Measurements from ENCODE around the gene PLA2G2F.

The PLA2G2F gene

DNA sequence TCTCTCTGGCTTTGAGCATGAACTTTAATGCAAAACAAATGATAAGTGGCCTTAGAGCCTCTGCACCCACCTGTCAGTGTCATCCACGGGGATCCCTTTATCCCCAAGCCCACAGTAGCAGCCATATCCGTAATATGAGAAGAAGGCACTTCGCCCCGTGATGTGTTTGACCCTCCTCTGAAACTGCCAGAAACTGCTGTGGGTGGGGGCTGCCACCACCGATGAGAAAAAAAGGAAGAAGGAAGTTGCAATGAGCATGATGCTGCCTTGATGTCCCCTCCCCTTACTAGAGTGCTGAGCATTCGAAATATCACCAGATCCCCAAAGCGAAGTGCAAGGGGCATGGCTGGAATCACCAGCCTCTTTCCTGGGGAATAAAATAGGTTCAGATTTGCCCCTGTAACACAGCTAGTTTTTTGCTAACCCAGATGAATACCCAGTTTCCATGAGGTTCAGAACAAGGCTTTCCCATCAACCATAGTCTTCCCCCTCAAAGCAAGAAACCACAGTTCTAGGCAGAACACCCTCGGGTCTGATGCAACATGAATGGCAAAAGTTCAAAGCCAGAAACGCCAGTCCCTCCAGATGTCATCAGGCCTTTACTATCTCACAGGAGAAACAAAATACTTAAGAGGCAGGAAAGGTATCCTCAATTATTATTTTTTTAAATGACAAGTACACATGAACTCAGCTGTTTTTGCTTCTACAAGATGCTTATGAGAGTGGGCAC, 36.0 kb downstream of the PLA2G2F start:
- no peak for DNase-seq

GRCh38 chr1:20178634-20179370, 39.7 kb downstream of the PLA2G2F start:
- no peak for DNase-seq

DNA sequence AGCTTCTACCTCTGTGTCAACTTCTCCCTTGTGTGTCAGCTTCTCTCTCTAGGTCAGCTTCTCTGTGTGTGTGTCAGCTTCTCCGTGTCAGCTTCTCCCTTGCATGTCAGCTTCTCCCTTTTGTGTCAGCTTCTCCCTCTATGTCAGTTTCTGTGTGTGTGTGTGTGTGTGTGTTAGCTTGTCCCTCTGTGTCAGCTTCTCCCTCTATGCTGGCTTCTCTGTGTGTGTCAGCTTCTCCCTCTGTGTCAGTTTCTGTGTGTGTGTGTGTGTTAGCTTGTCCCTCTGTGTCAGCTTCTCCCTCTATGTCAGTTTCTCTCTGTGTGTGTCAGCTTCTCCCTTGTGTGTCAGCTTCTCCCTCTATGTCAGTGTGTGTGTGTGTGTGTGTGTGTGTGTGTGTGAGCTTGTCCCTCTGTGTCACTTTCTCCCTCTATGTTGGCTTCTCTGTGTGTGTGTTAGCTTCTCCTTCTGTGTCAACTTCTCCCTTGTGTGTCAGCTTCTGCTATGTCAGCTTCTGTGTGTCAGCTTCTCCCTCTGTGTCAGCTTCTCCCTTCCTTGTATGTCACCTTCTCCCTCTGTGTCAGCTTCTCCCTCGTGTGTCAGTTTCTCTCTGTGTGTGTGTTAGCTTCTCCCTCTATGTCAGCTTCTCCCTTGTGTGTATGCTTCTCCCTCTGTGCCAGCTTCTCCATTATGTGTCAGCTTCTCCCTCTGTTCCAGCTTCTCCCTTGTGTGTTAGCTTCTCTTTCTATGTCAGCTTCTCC, 40.4 kb downstream of the PLA2G2F start:
- no peak for DNase-seq

GRCh38 chr1:20180129-20180843, 41.2 kb downstream of the PLA2G2F start:
- DNase-seq, result no peak

GRCh38 chr1:20180844-20181207, 41.7 kb downstream of the PLA2G2F start:
- no peak for DNase-seq

DNA sequence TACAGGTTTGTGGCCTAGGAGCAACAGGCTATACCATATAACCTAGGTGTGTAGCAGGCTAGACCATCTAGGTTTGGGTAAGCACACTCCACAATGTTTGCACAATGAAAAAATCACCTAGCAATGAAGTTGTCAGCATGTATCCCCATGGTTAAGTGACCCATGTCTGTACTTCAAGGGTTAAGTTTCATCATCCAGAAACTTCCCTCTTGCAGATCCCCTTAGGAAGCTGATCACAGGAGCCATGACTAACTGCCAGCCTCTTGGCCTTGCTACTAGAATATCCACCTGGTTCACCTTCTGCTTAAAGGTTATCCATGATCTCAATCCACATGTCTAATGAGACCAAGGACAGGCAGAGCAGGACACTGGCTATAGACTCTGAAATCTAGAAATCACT, 43.3 kb downstream of the PLA2G2F start:
- DNase-seq, result no peak

DNA sequence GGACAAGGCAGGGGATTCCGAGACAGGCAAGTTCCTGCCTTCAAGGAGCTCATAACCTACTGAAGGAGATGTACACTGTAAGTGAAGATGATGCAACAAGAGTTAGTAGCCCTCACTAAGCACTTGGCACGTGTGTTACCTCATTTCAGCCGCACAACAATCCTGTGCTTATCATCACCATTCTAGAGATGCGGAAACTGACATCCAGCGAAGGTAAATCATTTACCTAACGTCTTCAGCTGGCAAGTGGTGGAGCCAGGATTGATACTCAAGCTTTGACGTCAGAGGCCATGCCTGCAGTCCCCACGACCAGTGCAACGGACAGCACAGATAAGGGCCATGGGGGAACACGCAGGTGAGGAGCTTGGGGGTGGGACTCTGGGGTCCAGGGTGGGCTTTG, 43.9 kb downstream of the PLA2G2F start:
- no peak for DNase-seq

- DNase-seq, result no peak
Observed at GRCh38 chr1:20183616-20184271, 44.6 kb downstream of the PLA2G2F start.

- no peak for DNase-seq
Observed at GRCh38 chr1:20184481-20184900, 45.4 kb downstream of the PLA2G2F start.

DNA sequence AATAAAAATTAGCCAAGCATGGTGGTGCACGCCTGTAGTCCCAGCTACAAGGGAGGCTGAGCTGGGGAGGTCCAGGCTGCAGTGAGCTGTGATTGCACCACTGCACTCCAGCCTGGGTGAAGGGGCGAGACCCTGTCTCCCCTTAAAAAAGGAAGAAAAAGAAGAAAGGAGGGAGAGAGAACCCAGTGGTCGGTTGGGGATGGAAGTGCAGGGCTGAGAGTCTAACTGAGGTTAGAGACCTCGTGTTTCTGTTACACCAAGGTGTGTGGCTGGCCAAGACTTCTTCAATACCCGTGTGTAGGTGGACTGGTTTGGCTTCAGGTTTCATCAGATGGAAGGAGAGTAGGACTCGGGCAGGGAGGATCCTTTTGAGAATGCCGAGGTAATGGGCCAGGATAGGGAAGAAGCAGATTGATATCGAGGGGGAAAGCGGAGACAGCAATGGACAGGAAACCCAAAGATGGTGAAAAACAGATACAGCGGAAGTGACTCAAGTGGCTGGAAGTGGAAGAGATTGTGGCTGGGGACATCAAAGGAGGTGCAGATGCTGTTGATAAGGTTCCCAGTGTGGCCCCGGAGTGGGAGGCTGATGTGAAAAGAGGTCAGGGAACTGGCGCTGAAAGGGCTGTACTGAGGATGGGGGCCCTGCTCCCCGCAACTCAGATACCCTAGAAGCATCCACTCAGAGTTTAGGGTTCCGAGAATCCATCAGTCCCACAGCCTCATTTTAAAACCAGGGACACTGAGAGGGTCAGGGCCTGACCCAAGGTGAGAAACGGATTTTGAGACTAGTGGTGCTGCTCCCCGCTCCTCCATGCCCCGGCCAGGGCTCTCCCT, 46.1 kb downstream of the PLA2G2F start:
- no peak for DNase-seq

- DNase-seq, result peak; percentile 73
Observed at GRCh38 chr1:20185834-20186782, 47.0 kb downstream of the PLA2G2F start, which contains the start of the genes PLA2G2C and UBXN10. Gene PLA2G2C (minus strand): TSS chr1:20186518. CDS start chr1:20177363, 9,155 bp downstream. Gene UBXN10 (plus strand): TSS chr1:20186096. CDS start chr1:20190562, 4,466 bp downstream.

DNA sequence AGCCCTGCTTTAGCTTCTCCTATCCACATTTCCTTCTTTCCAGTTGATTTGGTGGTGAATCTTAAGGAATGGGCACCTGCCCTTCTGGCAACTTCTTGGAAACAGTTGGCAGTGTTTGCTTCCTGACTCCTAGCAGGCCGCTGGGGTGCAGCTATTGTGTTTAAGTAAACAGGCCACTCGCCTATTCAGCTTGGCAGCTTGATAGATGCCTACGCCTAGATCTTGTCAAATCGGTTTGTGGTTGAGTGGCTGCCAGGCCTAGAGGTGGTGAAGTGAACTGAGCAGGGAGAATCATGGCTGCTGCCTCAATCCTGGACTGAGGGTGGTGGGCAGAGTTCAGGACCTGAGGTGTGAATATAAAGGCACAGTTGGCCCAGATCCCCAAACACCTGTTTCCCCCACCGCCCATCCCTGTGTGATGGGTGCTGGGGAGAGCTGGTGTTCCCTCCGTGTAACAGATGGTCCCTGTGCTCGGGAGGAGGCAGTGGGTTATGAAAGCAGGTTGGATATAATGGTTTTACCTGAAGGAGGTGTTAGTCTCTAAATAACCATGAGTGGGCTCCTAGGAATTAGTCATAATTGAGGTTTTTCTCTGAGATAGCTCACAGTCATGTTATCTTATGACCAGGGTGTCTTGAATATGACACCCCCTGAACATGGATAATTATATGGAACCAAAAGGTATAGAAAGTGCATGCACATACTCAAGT, 48.1 kb downstream of the PLA2G2F start:
- DNase-seq, result no peak

GRCh38 chr1:20187813-20188454, 48.8 kb downstream of the PLA2G2F start:
- DNase-seq, result no peak

DNA sequence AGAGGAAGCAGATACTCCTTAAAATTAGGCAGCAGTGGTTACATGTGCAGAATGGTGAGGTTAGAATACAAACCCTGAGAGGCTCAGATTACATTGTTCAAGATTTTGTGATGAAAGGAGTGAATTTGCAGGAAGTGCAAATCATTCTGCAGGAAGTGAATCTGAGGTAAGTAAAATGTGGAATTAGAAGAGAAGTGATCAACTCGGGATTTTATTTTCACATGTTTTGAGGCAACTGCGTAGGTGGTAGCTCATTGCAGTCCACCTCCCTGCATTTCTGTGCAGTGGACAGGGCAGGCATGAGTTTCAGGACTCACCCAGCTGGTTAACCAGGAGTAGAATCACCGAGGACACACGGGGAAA, 49.3 kb downstream of the PLA2G2F start:
- DNase-seq, result no peak

GRCh38 chr1:20189664-20190063, 50.5 kb downstream of the PLA2G2F start:
- no peak for DNase-seq

DNA sequence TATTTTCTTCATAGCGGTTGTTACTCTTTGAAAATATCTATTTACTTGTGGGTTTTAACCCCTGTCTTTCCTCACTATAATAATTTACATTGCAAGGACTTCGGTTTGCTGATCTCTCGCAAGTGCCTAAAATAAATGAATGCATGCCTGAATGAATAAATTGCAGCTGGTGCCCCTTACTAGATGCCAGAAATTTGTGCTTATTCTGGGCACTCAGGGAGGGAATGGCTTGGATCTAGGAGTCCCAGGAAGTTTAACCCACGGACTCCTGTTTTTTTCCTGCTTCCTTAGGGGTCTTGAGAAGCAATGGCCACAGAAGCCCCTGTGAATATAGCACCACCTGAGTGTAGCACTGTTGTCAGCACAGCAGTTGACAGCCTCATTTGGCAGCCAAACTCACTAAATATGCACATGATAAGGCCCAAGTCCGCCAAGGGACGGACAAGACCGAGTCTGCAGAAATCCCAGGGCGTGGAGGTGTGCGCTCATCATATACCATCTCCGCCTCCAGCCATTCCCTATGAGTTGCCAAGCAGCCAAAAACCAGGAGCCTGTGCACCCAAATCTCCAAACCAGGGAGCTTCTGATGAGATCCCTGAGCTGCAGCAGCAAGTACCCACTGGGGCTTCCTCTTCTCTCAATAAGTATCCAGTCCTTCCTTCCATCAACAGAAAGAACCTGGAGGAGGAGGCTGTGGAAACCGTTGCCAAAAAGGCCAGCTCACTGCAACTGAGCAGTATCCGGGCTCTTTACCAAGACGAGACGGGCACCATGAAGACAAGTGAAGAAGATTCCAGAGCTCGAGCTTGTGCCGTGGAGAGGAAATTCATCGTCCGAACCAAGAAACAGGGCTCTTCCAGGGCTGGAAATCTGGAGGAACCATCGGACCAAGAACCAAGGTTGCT, 51.4 kb downstream of the PLA2G2F start:
- DNase-seq, result no peak

- no peak for DNase-seq
Observed at GRCh38 chr1:20191266-20191825, 52.2 kb downstream of the PLA2G2F start.

DNA sequence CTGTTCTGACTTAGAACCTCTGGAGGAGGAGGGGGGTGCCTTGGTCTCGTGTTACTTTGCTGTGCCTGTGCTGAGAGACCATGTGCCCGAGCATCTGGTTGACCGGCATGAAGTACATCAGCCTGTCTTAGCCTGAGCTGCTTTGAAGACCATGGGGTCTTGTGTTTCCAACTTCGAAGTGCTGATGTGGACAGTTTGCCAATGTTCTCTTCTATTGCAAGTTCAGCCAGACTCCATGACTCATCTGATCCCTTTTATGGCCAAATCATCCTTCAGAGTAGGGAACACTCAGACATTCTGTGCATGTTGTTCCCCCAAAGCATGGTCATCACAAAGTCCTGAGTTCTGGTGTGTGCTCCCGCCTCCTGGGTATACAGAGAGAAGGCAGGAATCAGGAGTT, 53.2 kb downstream of the PLA2G2F start:
- no peak for DNase-seq

Data from eye (tissue), 1 donor.